Measurements from ENCODE around the gene NELL1.

DNA sequence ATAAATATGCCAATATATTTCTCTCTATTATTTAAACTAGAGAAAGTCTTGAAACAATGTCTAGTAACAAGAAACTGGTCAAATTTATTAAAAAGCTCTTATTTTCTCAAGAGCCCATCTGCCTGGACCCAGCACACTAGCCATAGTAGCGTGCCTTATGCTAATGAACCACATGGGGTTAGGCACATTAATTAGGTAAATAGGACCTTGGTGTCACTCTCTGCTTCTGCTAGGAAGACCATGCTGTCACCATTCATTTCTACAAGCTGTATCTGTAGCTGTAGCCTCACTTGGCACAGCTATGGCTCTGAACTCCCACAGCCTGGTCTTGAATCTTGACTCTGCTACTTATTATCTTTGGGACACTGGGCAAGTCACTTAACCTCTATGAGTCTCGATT lies 390.5 kb downstream of the NELL1 start:
- TF ChIP-seq, protein P1, sequence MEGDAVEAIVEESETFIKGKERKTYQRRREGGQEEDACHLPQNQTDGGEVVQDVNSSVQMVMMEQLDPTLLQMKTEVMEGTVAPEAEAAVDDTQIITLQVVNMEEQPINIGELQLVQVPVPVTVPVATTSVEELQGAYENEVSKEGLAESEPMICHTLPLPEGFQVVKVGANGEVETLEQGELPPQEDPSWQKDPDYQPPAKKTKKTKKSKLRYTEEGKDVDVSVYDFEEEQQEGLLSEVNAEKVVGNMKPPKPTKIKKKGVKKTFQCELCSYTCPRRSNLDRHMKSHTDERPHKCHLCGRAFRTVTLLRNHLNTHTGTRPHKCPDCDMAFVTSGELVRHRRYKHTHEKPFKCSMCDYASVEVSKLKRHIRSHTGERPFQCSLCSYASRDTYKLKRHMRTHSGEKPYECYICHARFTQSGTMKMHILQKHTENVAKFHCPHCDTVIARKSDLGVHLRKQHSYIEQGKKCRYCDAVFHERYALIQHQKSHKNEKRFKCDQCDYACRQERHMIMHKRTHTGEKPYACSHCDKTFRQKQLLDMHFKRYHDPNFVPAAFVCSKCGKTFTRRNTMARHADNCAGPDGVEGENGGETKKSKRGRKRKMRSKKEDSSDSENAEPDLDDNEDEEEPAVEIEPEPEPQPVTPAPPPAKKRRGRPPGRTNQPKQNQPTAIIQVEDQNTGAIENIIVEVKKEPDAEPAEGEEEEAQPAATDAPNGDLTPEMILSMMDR (conservative IDR thresholded peaks at IDR 0.05 in 1 of 2, IDR thresholded peaks at IDR 0.05 in 1 of 2; ENCODE audit: low read depth in 1 of 2, low read length in 2 of 2): no peak
- no peak for TF ChIP-seq EZH2 (IDR thresholded peaks at IDR 0.05; ENCODE audit: low read length, missing control alignments)
